ENCODE measurements around the gene VSTM1. TPM values are rescaled to one million over a fixed set of nuclear protein-coding genes. Genes with fewer than 3 reads are reported as not detected.

VSTM1 gene
- total RNA-seq, 1 experiment from 2014 or later = not detected

DNA sequence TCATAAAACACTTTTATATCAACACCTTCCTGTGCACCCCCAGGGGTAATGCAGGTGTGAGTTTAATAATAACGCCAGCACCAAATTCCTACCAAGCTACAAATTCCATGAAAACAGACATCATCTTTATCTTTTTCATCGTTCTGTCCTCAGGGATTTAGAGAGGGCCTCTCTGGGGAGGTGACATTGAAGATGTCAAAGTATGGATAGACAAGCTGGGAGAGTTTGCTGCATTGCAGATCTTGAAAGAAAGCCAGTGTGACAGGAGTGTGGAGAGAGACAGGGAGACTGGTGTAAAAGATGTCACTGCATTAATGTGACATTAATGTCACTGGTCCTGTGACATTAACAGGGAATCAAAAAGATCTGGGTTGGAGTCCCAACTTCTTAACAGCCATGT, 62.2 kb downstream of the VSTM1 start:
- Histone ChIP-seq H2AK5ac (ENCODE audit: insufficient read length, low read length) (no peak overlapping the region), H4K20me1 (ENCODE audit: control insufficient read depth, insufficient read depth, insufficient read length) (no peaks in the 10 kb centered on the region), H3K4ac (ENCODE audit: low read depth, low read length) (no peak overlapping the region), H3K4me1 (ENCODE audit: insufficient read depth, low read length) (no peaks in the 10 kb centered on the region), H3K9me3 (ENCODE audit: control insufficient read depth, low read depth, low read length) (no peaks in the 10 kb centered on the region), H3K4me2 (ENCODE audit: insufficient read depth, insufficient read length, low read length) (no peak overlapping the region), H3K23ac (ENCODE audit: insufficient read length, low read depth, low read length) (no peak overlapping the region), H3K18ac (ENCODE audit: insufficient read length, low read depth, low read length) (no peak overlapping the region), H3K23me2 (ENCODE audit: insufficient read length, low read depth, low read length, poor library complexity, severe bottlenecking) (no peaks in the 10 kb centered on the region), H2BK12ac (ENCODE audit: insufficient read length, low read depth, low read length) (no peak overlapping the region), H2BK20ac (ENCODE audit: low read depth, low read length, poor library complexity, severe bottlenecking) (no peak overlapping the region), H3K9ac (ENCODE audit: extremely low read depth, insufficient read length, low read length) (no peak overlapping the region), H4K5ac (ENCODE audit: insufficient read length, low read depth, low read length) (no peak overlapping the region), H2BK120ac (ENCODE audit: low read depth, low read length, poor library complexity, severe bottlenecking) (no peak overlapping the region), H3K56ac (ENCODE audit: insufficient read length, low read depth, low read length) (no peak overlapping the region), H4K91ac (ENCODE audit: insufficient read length, low read depth, low read length) (no peak overlapping the region), H2BK5ac (ENCODE audit: insufficient read length, low read length) (no peak overlapping the region), H2AFZ (ENCODE audit: low read length) (no peak overlapping the region), H3K79me1 (ENCODE audit: insufficient read depth, low read depth, low read length, poor library complexity, severe bottlenecking) (no peaks in the 10 kb centered on the region), H3K27me3 (ENCODE audit: insufficient read depth, low read length) (no peaks in the 10 kb centered on the region), H3K27ac (ENCODE audit: insufficient read length, low read depth, low read length) (no peak overlapping the region), H4K8ac (replicated peaks; ENCODE audit: insufficient read length, low read depth, low read length) (no peak overlapping the region), H3T11ph (ENCODE audit: low read length) (no peak overlapping the region), H3K79me2 (ENCODE audit: insufficient read depth, low read length) (no peaks in the 10 kb centered on the region), H2BK15ac (ENCODE audit: low read depth, low read length) (no peak overlapping the region), H3K14ac (ENCODE audit: insufficient read depth, low read length) (no peak overlapping the region)
- peaks cover 69% of the 10 kb centered on the region for H3K27me3 Mint-ChIP-seq (ENCODE audit: low read depth)
- H3K4me3 Mint-ChIP-seq = no peak overlapping the region
- no CpG with 5 or more reads among the region's 2 CpGs for WGBS (ENCODE audit: extremely low coverage, insufficient read length, low lambda C conversion rate)
- no peak overlapping the region for H3K27ac Mint-ChIP-seq
- H3K9me3 Mint-ChIP-seq = no peaks in the 10 kb centered on the region
- no peaks in the 10 kb centered on the region for H3K36me3 Mint-ChIP-seq (ENCODE audit: insufficient read depth in 1 of 3, low read depth in 3 of 3)
- TF ChIP-seq, protein P1, sequence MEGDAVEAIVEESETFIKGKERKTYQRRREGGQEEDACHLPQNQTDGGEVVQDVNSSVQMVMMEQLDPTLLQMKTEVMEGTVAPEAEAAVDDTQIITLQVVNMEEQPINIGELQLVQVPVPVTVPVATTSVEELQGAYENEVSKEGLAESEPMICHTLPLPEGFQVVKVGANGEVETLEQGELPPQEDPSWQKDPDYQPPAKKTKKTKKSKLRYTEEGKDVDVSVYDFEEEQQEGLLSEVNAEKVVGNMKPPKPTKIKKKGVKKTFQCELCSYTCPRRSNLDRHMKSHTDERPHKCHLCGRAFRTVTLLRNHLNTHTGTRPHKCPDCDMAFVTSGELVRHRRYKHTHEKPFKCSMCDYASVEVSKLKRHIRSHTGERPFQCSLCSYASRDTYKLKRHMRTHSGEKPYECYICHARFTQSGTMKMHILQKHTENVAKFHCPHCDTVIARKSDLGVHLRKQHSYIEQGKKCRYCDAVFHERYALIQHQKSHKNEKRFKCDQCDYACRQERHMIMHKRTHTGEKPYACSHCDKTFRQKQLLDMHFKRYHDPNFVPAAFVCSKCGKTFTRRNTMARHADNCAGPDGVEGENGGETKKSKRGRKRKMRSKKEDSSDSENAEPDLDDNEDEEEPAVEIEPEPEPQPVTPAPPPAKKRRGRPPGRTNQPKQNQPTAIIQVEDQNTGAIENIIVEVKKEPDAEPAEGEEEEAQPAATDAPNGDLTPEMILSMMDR (conservative IDR thresholded peaks at IDR 0.05) = no peak
- DNase-seq = no peak
- H3K4me1 Mint-ChIP-seq = peaks cover 10 to 11% of the 10 kb centered on the region in 2 experiments
